ENCODE data around the gene TCERG1. TPM values are rescaled to one million over a fixed set of nuclear protein-coding genes. Genes with fewer than 3 reads are reported as not detected.

TCERG1 gene
- total RNA-seq, 1 donor from 2014 or later: 101 TPM

DNA sequence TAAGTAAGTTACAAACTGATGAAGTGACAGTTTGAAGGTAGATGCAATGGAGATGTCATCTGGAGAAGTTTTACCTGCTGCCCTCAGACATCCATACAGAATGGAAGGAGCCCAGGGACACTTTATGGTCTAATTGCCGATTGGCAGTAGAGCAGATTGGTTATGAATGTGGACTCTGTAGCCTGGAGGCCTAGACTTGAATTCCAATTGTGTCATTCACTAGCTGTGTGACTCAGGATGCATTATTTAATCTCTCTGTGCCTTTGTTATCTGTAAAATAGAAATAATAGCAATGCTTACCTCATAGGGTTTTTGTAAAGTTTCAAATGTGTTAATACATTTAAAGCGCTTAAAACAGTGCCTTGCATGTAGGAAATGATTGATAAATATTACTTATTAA is 5.2 kb upstream of the TCERG1 start:
- Mint-ChIP-seq H3K4me1 (ENCODE audit: unreplicated experiment) (no peaks in the 10 kb centered on the region), H3K4me3 (no peak overlapping the region), H3K27ac (no peak overlapping the region), H3K36me3 (no peaks in the 10 kb centered on the region), H3K9me3 (no peaks in the 10 kb centered on the region), H3K27me3 (peaks cover 40% of the 10 kb centered on the region)
- TF ChIP-seq CTCF (conservative IDR thresholded peaks at IDR 0.05): no peak
- no peak for DNase-seq (ENCODE audit: extremely low spot score, unreplicated experiment)

DNA sequence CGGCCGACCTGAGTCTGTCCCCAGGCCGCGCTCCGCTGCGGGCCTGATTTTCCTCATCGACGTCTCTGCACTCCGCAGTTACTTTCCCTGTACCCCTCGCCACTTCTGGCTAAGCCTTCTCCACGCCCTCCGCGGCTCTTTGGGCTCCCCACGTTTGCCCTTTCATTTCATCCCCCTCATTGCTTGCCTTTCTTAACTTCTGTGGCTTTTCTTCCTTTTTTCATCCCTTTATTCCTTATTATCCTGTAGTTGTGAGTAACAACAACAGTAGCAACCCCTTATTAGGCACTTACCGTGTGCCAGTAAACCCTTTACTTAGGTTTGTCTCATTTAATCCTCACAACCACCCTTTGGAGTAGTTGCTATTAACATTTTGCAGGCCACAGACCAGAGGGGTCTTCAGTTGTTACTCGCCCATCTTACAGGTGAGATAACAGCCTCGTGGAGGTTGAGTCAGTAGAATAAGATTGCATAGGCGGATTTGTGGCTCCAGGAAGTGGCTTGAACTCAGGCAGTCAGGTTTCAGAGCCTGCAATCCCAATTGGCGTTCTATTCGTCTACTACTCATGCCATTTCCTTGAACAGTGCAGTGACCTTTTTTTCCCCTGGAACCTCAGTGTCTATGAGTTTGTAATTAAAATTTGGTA is 724 bp downstream of the TCERG1 start:
- H3K9me3 Mint-ChIP-seq: no peaks in the 10 kb centered on the region
- TF ChIP-seq CTCF (conservative IDR thresholded peaks at IDR 0.05): no peak
- peaks cover 4% of the 10 kb centered on the region for H3K27me3 Mint-ChIP-seq
- no peak for DNase-seq (ENCODE audit: extremely low spot score, unreplicated experiment)
- peaks cover 24% of the 10 kb centered on the region for H3K4me1 Mint-ChIP-seq (ENCODE audit: unreplicated experiment)
- H3K27ac Mint-ChIP-seq: peak overlapping the region; percentile 99
- H3K4me3 Mint-ChIP-seq: peak overlapping the region; percentile 96
- H3K36me3 Mint-ChIP-seq: no peaks in the 10 kb centered on the region

- Mint-ChIP-seq H3K4me1 (ENCODE audit: unreplicated experiment) (peaks cover 29% of the 10 kb centered on the region), H3K36me3 (no peaks in the 10 kb centered on the region), H3K9me3 (no peaks in the 10 kb centered on the region), H3K4me3 (peak overlapping the region; percentile 96), H3K27me3 (no peaks in the 10 kb centered on the region), H3K27ac (peak overlapping the region; percentile 99)
- no peak for DNase-seq (ENCODE audit: extremely low spot score, unreplicated experiment)
- no peak for TF ChIP-seq CTCF (conservative IDR thresholded peaks at IDR 0.05)
Measured at GRCh38 chr5:146448783-146449519, 1.8 kb downstream of the TCERG1 start.

GRCh38 chr5:146450002-146450401 is 2.9 kb downstream of the TCERG1 start:
- Mint-ChIP-seq H3K27ac (peak overlapping the region; percentile 6), H3K4me3 (peak overlapping the region; percentile 96), H3K4me1 (ENCODE audit: unreplicated experiment) (peaks cover 33% of the 10 kb centered on the region), H3K36me3 (no peaks in the 10 kb centered on the region), H3K27me3 (no peaks in the 10 kb centered on the region), H3K9me3 (no peaks in the 10 kb centered on the region)
- no peak for TF ChIP-seq CTCF (conservative IDR thresholded peaks at IDR 0.05)
- no peak for DNase-seq (ENCODE audit: extremely low spot score, unreplicated experiment)

GRCh38 chr5:146451411-146451810 is 4.3 kb downstream of the TCERG1 start:
- H3K4me1 Mint-ChIP-seq (ENCODE audit: unreplicated experiment): peaks cover 33% of the 10 kb centered on the region
- no peak for DNase-seq (ENCODE audit: extremely low spot score, unreplicated experiment)
- no peaks in the 10 kb centered on the region for H3K9me3 Mint-ChIP-seq
- H3K36me3 Mint-ChIP-seq: peaks cover 9% of the 10 kb centered on the region
- H3K4me3 Mint-ChIP-seq: no peak overlapping the region
- no peak overlapping the region for H3K27ac Mint-ChIP-seq
- no peaks in the 10 kb centered on the region for H3K27me3 Mint-ChIP-seq
- TF ChIP-seq CTCF (conservative IDR thresholded peaks at IDR 0.05): peak; percentile 56

Measured in type B pancreatic cell (in vitro differentiated cells).